ENCODE measurements around the gene AKT3. TPM values are rescaled to one million over a fixed set of nuclear protein-coding genes. Genes with fewer than 3 reads are reported as not detected.

Gene AKT3
- total RNA-seq, 2 donors from 2014 or later = 46.0 to 85.8 TPM

- ATAC-seq (ENCODE audit: insufficient number of reproducible peaks, low FRiP score, low read depth) = no peak
These were observed 1.7 kb upstream of the AKT3 start for GRCh38 chr1:243851765-243852164.

GRCh38 chr1:243851257-243851756 lies 1.3 kb upstream of the AKT3 start:
- no peak for TF ChIP-seq CTCF (IDR thresholded peaks at IDR 0.05)
- Histone ChIP-seq H3K27ac (peak overlapping the region; percentile 96), H3K4me3 (peak overlapping the region; percentile 94), H3K27me3 (replicated peaks; ENCODE audit: insufficient read depth) (no peaks in the 10 kb centered on the region), H3K9me3 (no peaks in the 10 kb centered on the region), H3K36me3 (no peaks in the 10 kb centered on the region), H3K4me1 (ENCODE audit: control insufficient read depth in 1 of 2, low read depth in 2 of 2) (peaks cover 19 to 31% of the 10 kb centered on the region in 2 donors)
- DNase-seq (ENCODE audit: low spot score) (no peak), ATAC-seq (ENCODE audit: insufficient number of reproducible peaks, low FRiP score, low read depth) (no peak)

More at GRCh38 chr1:243851765-243852164, 1.7 kb upstream of the AKT3 start:
- no peaks in the 10 kb centered on the region for H3K27me3 ChIP-seq (replicated peaks; ENCODE audit: insufficient read depth)
- H3K4me3 ChIP-seq = peak overlapping the region; percentile 94
- H3K9me3 ChIP-seq = no peaks in the 10 kb centered on the region
- peaks cover 19 to 31% of the 10 kb centered on the region in 2 donors for H3K4me1 ChIP-seq (ENCODE audit: control insufficient read depth in 1 of 2, low read depth in 2 of 2)
- no peaks in the 10 kb centered on the region for H3K36me3 ChIP-seq
- no peak for TF ChIP-seq CTCF (IDR thresholded peaks at IDR 0.05)
- no peak for DNase-seq (ENCODE audit: low spot score)
- no peak overlapping the region for H3K27ac ChIP-seq

- Histone ChIP-seq H3K9me3 (no peaks in the 10 kb centered on the region), H3K4me3 (peak overlapping the region; percentile 94), H3K4me1 (ENCODE audit: control insufficient read depth in 1 of 2, low read depth in 2 of 2) (peaks cover 19 to 31% of the 10 kb centered on the region in 2 donors), H3K36me3 (no peaks in the 10 kb centered on the region), H3K27ac (peak overlapping the region; percentile 96), H3K27me3 (replicated peaks; ENCODE audit: insufficient read depth) (no peaks in the 10 kb centered on the region)
- ATAC-seq (ENCODE audit: insufficient number of reproducible peaks, low FRiP score, low read depth) = peak; percentile 51
- DNase-seq (ENCODE audit: low spot score) = peak; percentile 41
- no peak for TF ChIP-seq CTCF (IDR thresholded peaks at IDR 0.05)
These were observed 611 bp upstream of the AKT3 start for GRCh38 chr1:243850452-243851256.

GRCh38 chr1:243849421-243850201 lies 432 bp downstream of the AKT3 start:
- no peaks in the 10 kb centered on the region for H3K9me3 ChIP-seq
- H3K4me1 ChIP-seq (ENCODE audit: control insufficient read depth in 1 of 2, low read depth in 2 of 2) = peaks cover 19 to 25% of the 10 kb centered on the region in 2 donors
- peak; percentile 6 for ATAC-seq (ENCODE audit: insufficient number of reproducible peaks, low FRiP score, low read depth)
- H3K27ac ChIP-seq = peak overlapping the region; percentile 96
- no peak for TF ChIP-seq CTCF (IDR thresholded peaks at IDR 0.05)
- peak overlapping the region; percentile 94 for H3K4me3 ChIP-seq
- DNase-seq (ENCODE audit: low spot score) = peak; percentile 7
- H3K27me3 ChIP-seq (replicated peaks; ENCODE audit: insufficient read depth) = no peaks in the 10 kb centered on the region
- H3K36me3 ChIP-seq = no peaks in the 10 kb centered on the region

- H3K27me3 ChIP-seq (replicated peaks; ENCODE audit: insufficient read depth) = no peaks in the 10 kb centered on the region
- ATAC-seq (ENCODE audit: insufficient number of reproducible peaks, low FRiP score, low read depth) (no peak), DNase-seq (ENCODE audit: low spot score) (no peak)
- no peaks in the 10 kb centered on the region for H3K36me3 ChIP-seq
- TF ChIP-seq CTCF (IDR thresholded peaks at IDR 0.05) = no peak
- H3K4me3 ChIP-seq = peak overlapping the region; percentile 94
- peak overlapping the region; percentile 96 for H3K27ac ChIP-seq
- peaks cover 24 to 26% of the 10 kb centered on the region in 2 donors for H3K4me1 ChIP-seq (ENCODE audit: control insufficient read depth in 1 of 2, low read depth in 2 of 2)
- no peaks in the 10 kb centered on the region for H3K9me3 ChIP-seq
These were observed 1.1 kb downstream of the AKT3 start for GRCh38 chr1:243848858-243849420.

All from thoracic aorta (tissue), 2 donors.